ENCODE results near the gene SLC26A6. TPM values are rescaled to one million over a fixed set of nuclear protein-coding genes. Genes with fewer than 3 reads are reported as not detected.

Gene SLC26A6
- total and polyA plus RNA-seq, 10 of the 15 experiments (the other 5 are each of a cell fraction or from before 2014, with no cell fraction given), result 2.1 to 24.9 (median 13.3) TPM

DNA sequence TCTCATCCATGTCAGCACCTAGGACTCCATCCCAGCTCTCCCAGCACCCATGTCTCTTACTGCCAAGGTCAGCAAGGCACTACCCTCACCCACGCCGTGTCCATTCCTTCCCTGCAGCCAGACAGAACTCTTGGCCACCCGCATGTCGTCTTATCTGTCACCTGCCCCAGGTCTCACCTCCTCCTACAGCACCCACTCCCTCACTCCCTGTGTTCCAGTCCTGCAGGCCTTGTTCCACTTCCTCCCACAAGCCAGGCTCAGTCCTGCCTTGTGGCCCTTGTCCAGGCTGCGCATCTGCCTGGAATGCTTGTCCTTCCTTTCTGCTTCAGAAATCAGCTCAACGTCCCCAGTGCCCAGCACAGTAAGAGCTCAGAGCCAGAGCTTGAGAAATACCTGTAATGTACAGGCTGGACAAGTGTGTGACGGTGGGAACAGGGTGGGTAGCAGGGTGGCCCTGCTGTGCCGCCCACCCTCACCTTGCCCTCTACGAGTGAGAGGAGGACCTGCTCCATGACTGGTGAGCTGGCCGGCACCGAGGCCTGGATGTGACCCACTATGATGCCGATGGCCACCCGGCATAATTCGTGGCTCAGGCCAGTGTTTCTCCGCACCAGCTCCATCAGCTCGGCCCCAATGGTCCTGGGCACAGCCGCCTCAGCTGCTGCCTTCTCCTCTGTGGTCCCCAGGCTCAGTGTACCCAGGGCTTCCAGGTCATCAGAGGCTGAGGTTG, 45.7 kb upstream of the SLC26A6 start:
- no peak overlapping the region for H3K9ac ChIP-seq (ENCODE audit: control insufficient read depth, insufficient read depth, low read length)
- H3K4me3 ChIP-seq, result no peak overlapping the region
- BruUV-seq (replicated peaks), result no TSS peak
- no peak overlapping the region for H2AFZ ChIP-seq (ENCODE audit: control insufficient read depth, low read depth, low read length)
- no peak overlapping the region for H3K4me2 ChIP-seq (ENCODE audit: control insufficient read depth, insufficient read depth)
- CTCF ChIA-PET, result interaction anchor here (0.6 kb wide), 1 partner anchor 136 kb away, joined by 3 read pairs; no protein-coding TSS in a partner anchor
- FAIRE-seq, result no peak
- peaks cover 8 to 20% of the 10 kb centered on the region in 2 experiments for H3K36me3 ChIP-seq (ENCODE audit: control insufficient read depth in 2 of 2, insufficient read depth in 2 of 2, low read length in 1 of 2)
- no peak for TF ChIP-seq LARP7 (IDR thresholded peaks at IDR 0.05)
- no peak for TF ChIP-seq STAT3 (IDR thresholded peaks at IDR 0.05; ENCODE audit: low read depth, low read length)
- TF ChIP-seq ELK1 (IDR thresholded peaks at IDR 0.05; ENCODE audit: low read depth, low read length), result no peak
- TF ChIP-seq SKIL (IDR thresholded peaks at IDR 0.05; ENCODE audit: low read depth, poor library complexity, severe bottlenecking), result no peak
- TF ChIP-seq GABPA (IDR thresholded peaks at IDR 0.05; ENCODE audit: low read depth), result no peak
- TF ChIP-seq E2F8 (IDR thresholded peaks at IDR 0.05; ENCODE audit: low read depth, partially characterized antibody), result no peak
- TF ChIP-seq RAD51 (IDR thresholded peaks at IDR 0.05), result no peak
- no peak for TF ChIP-seq PML (IDR thresholded peaks at IDR 0.05; ENCODE audit: low read length)
- TF ChIP-seq CREM (IDR thresholded peaks at IDR 0.05; ENCODE audit: low read depth), result no peak
- TF ChIP-seq RCOR1 (conservative IDR thresholded peaks at IDR 0.05; ENCODE audit: low read depth, low read length), result no peak
- TF ChIP-seq, protein P1, sequence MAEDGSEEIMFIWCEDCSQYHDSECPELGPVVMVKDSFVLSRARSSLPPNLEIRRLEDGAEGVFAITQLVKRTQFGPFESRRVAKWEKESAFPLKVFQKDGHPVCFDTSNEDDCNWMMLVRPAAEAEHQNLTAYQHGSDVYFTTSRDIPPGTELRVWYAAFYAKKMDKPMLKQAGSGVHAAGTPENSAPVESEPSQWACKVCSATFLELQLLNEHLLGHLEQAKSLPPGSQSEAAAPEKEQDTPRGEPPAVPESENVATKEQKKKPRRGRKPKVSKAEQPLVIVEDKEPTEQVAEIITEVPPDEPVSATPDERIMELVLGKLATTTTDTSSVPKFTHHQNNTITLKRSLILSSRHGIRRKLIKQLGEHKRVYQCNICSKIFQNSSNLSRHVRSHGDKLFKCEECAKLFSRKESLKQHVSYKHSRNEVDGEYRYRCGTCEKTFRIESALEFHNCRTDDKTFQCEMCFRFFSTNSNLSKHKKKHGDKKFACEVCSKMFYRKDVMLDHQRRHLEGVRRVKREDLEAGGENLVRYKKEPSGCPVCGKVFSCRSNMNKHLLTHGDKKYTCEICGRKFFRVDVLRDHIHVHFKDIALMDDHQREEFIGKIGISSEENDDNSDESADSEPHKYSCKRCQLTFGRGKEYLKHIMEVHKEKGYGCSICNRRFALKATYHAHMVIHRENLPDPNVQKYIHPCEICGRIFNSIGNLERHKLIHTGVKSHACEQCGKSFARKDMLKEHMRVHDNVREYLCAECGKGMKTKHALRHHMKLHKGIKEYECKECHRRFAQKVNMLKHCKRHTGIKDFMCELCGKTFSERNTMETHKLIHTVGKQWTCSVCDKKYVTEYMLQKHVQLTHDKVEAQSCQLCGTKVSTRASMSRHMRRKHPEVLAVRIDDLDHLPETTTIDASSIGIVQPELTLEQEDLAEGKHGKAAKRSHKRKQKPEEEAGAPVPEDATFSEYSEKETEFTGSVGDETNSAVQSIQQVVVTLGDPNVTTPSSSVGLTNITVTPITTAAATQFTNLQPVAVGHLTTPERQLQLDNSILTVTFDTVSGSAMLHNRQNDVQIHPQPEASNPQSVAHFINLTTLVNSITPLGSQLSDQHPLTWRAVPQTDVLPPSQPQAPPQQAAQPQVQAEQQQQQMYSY (CRISPR knock-in tag; IDR thresholded peaks at IDR 0.05), result no peak
- TF ChIP-seq SMC3 (IDR thresholded peaks at IDR 0.05; ENCODE audit: borderline replicate concordance, low read length), result no peak
- POLR2A ChIA-PET, result no interaction called here
- no peaks in the 10 kb centered on the region for H4K20me1 ChIP-seq (ENCODE audit: control insufficient read depth, insufficient read depth)
- no peak for DNase-seq (ENCODE audit: low read depth, low spot score)
- H3K9me3 ChIP-seq (replicated peaks; ENCODE audit: control insufficient read depth, insufficient read depth, low read length), result no peaks in the 10 kb centered on the region
- no peak for ATAC-seq
- in situ Hi-C loops (cut with MboI), result no loop called here
- intact Hi-C loops (cut with micrococcal nuclease; ENCODE audit: unreplicated experiment), result no loop called here
- RAD21 ChIA-PET (ENCODE audit: unreplicated experiment), result interaction anchor here (1.5 kb wide), 1 partner anchor 280 kb away, joined by 3 read pairs; no protein-coding TSS in a partner anchor
- peaks cover 26% of the 10 kb centered on the region for H3K79me2 ChIP-seq (ENCODE audit: control insufficient read depth, insufficient read depth, low read length)
- no peak overlapping the region for H3K27ac ChIP-seq (ENCODE audit: control insufficient read depth, insufficient read depth)
- 97% methylated on average over 16 of the region's 17 CpGs for WGBS (ENCODE audit: insufficient coverage, insufficient replicate concordance, low lambda C conversion rate, missing lambda C conversion rate)
- peaks cover 15% of the 10 kb centered on the region for H3K4me1 ChIP-seq (ENCODE audit: control insufficient read depth, insufficient read depth, low read length)
- SMC1A ChIA-PET (ENCODE audit: uncharacterized antibody, unreplicated experiment), result no interaction called here
- no peaks in the 10 kb centered on the region for H3K27me3 ChIP-seq (replicated peaks in 1 of 2; ENCODE audit: control insufficient read depth in 2 of 2, insufficient read depth in 2 of 2, low read length in 1 of 2)
